GM12801 (cell line): ENCODE results near the gene DAB2.

ENCODE experiments used
- CTCF ChIP-seq: IDR thresholded peaks from one replicate; pipeline ENCODE4 v1.5.1; 2011; ENCODE audit warnings: control low read depth; ENCODE audit not compliant: insufficient read length; ENCODE audit errors: extremely low read depth

The DAB2 gene

GRCh38 chr5:39424736-39425637 is at the start of gene DAB2:
DAB2 (minus strand) TSS chr5:39424980; CDS start chr5:39394320, 30,660 bp downstream.
- TF ChIP-seq CTCF = no peak

- no peak for TF ChIP-seq CTCF
These were observed 48.5 kb upstream of the DAB2 start for GRCh38 chr5:39473156-39473775.

GRCh38 chr5:39471836-39472508 is 47.2 kb upstream of the DAB2 start:
- TF ChIP-seq CTCF = no peak

GRCh38 chr5:39470811-39471210 is 46.0 kb upstream of the DAB2 start:
- TF ChIP-seq CTCF = no peak

GRCh38 chr5:39469777-39470415 is 45.1 kb upstream of the DAB2 start:
- no peak for TF ChIP-seq CTCF

GRCh38 chr5:39469176-39469575 is 44.4 kb upstream of the DAB2 start:
- no peak for TF ChIP-seq CTCF

- no peak for TF ChIP-seq CTCF
These were observed 42.1 kb upstream of the DAB2 start for GRCh38 chr5:39466846-39467245.
